ENCODE measurements around the gene HSH2D. TPM values are rescaled to one million over a fixed set of nuclear protein-coding genes. Genes with fewer than 3 reads are reported as not detected.

The HSH2D gene
- total and polyA plus RNA-seq, 2 of the 13 experiments (the other 11 are each of a cell fraction or from before 2014, with no cell fraction given): 0.69 to 3.2 TPM

DNA sequence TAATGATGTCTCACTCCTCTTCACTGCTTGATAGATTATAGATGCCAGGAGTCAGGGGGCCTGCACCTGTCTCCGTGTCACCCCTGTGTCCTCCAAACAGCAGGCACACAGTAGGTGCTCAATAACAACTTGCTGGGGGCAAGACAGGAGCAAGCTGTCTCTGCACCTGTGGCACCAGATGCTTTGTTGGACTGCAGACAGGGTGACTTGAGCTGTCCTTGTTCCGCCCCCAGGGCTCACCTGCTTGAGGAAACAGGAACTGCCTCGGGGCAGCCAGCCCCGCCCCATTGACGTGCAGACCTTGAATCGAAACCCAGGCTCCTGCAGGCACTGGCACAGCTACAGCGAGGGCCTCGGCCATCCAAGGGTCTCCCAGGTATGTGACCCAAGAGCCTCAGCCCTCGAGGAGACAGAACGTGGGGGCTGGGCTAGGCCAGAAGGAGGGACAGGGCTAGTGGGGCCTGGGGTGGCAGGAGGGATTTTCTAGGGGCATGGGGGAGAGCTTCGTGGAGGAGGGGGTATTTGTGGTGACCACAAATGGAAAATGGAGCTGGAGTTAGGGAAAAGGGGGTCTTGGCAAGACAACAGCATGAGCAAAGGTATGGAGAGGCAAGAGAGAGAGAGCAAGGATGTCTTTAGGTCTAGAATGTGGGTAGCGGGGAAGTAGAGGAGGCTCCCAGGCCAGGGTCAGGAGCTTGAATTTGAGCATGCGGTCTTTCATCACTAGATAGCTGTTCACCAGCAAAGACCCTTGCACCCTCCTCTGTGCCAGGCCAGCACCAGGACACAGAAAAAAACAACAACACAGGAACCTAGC lies at the start of gene HSH2D (continued):
- TF ChIP-seq IKZF4 (CRISPR knock-in tag; IDR thresholded peaks at IDR 0.05; ENCODE audit: borderline replicate concordance, low read depth, not compliant biosample characterization) (no peak), NFE2 (CRISPR knock-in tag; IDR thresholded peaks at IDR 0.05) (no peak), POLR2AphosphoS5 (IDR thresholded peaks at IDR 0.05; ENCODE audit: low read depth, low read length) (peak; percentile 60), CBX2 (IDR thresholded peaks at IDR 0.05; ENCODE audit: low read depth, low read length) (no peak), CBX2 (CRISPR knock-in tag; IDR thresholded peaks at IDR 0.05; ENCODE audit: low read depth) (no peak), ZNF430 (CRISPR knock-in tag; IDR thresholded peaks at IDR 0.05) (no peak), HOXA3 (CRISPR knock-in tag; IDR thresholded peaks at IDR 0.05) (no peak), SP4 (CRISPR knock-in tag; IDR thresholded peaks at IDR 0.05) (0 out of 2 replicates have a peak, but pooled peaks have one; percentile 42), DNMT1 (CRISPR knock-in tag; IDR thresholded peaks at IDR 0.05) (no peak), NFATC3 (CRISPR knock-in tag; IDR thresholded peaks at IDR 0.05) (no peak), RBM39 (IDR thresholded peaks at IDR 0.05; ENCODE audit: low read depth, low read length, poor library complexity, severe bottlenecking) (no peak), ZNF335 (CRISPR knock-in tag; IDR thresholded peaks at IDR 0.05) (no peak), NCOR1 (IDR thresholded peaks at IDR 0.05; ENCODE audit: borderline replicate concordance, low read length) (no peak), PCBP1 (IDR thresholded peaks at IDR 0.05; ENCODE audit: borderline replicate concordance, low read depth, low read length) (no peak), HOXD1 (CRISPR knock-in tag; IDR thresholded peaks at IDR 0.05) (no peak), RXRB (CRISPR knock-in tag; IDR thresholded peaks at IDR 0.05; ENCODE audit: borderline replicate concordance) (no peak), ZSCAN22 (CRISPR knock-in tag; IDR thresholded peaks at IDR 0.05) (no peak), KDM5B (CRISPR knock-in tag; IDR thresholded peaks at IDR 0.05; ENCODE audit: borderline replicate concordance) (0 out of 2 replicates have a peak, but pooled peaks have one; percentile 28)
- TF ChIP-seq, protein P1, sequence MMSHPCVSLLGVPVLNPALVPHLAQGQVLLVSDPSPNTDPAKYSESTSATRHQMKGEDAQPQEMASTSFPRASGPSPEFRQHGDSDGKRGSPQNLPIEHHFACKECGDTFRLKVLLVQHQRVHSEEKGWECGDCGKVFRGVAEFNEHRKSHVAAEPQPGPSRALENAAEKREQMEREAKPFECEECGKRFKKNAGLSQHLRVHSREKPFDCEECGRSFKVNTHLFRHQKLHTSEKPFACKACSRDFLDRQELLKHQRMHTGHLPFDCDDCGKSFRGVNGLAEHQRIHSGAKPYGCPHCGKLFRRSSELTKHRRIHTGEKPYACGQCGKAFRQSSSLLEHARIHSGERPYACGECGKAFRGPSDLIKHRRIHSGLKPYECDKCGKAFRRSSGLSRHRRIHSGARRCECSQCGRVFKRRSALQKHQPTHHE (CRISPR knock-in tag; IDR thresholded peaks at IDR 0.05; ENCODE audit: borderline replicate concordance): no peak
- TF ChIP-seq, protein P2, sequence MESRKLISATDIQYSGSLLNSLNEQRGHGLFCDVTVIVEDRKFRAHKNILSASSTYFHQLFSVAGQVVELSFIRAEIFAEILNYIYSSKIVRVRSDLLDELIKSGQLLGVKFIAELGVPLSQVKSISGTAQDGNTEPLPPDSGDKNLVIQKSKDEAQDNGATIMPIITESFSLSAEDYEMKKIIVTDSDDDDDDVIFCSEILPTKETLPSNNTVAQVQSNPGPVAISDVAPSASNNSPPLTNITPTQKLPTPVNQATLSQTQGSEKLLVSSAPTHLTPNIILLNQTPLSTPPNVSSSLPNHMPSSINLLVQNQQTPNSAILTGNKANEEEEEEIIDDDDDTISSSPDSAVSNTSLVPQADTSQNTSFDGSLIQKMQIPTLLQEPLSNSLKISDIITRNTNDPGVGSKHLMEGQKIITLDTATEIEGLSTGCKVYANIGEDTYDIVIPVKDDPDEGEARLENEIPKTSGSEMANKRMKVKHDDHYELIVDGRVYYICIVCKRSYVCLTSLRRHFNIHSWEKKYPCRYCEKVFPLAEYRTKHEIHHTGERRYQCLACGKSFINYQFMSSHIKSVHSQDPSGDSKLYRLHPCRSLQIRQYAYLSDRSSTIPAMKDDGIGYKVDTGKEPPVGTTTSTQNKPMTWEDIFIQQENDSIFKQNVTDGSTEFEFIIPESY (CRISPR knock-in tag; IDR thresholded peaks at IDR 0.05): no peak
- TF ChIP-seq, protein P3, sequence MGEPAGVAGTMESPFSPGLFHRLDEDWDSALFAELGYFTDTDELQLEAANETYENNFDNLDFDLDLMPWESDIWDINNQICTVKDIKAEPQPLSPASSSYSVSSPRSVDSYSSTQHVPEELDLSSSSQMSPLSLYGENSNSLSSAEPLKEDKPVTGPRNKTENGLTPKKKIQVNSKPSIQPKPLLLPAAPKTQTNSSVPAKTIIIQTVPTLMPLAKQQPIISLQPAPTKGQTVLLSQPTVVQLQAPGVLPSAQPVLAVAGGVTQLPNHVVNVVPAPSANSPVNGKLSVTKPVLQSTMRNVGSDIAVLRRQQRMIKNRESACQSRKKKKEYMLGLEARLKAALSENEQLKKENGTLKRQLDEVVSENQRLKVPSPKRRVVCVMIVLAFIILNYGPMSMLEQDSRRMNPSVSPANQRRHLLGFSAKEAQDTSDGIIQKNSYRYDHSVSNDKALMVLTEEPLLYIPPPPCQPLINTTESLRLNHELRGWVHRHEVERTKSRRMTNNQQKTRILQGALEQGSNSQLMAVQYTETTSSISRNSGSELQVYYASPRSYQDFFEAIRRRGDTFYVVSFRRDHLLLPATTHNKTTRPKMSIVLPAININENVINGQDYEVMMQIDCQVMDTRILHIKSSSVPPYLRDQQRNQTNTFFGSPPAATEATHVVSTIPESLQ (CRISPR knock-in tag; conservative IDR thresholded peaks at IDR 0.05): no peak
- TF ChIP-seq, protein P4, sequence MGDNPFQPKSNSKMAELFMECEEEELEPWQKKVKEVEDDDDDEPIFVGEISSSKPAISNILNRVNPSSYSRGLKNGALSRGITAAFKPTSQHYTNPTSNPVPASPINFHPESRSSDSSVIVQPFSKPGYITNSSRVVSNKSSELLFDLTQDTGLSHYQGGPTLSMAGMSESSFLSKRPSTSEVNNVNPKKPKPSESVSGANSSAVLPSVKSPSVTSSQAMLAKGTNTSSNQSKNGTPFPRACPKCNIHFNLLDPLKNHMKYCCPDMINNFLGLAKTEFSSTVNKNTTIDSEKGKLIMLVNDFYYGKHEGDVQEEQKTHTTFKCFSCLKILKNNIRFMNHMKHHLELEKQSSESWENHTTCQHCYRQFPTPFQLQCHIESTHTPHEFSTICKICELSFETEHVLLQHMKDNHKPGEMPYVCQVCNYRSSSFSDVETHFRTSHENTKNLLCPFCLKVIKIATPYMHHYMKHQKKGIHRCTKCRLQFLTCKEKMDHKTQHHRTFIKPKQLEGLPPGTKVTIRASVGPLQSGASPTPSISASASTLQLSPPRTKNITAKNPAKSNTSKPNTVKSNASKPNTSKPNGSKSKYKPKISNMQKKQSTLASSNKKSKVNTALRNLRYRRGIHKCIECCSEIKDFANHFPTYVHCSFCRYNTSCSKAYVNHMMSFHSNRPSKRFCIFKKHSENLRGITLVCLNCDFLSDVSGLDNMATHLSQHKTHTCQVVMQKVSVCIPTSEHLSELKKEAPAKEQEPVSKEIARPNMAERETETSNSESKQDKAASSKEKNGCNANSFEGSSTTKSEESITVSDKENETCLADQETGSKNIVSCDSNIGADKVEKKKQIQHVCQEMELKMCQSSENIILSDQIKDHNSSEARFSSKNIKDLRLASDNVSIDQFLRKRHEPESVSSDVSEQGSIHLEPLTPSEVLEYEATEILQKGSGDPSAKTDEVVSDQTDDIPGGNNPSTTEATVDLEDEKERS (CRISPR knock-in tag; IDR thresholded peaks at IDR 0.05): peak; percentile 67; the same call in 1 of the 2 replicates
